Measurements from ENCODE around the gene KCNT2.

GRCh38 chr1:196493881-196494280, 114.4 kb downstream of the KCNT2 start:
- TF ChIP-seq EZH2 (IDR thresholded peaks at IDR 0.05; ENCODE audit: insufficient read depth, low read length) (no peak), CTCF (IDR thresholded peaks at IDR 0.05; ENCODE audit: insufficient read depth, low read depth, low read length) (no peak)
